GM19328 (cell line): ENCODE results near the gene SETD4.

Experiments
- ATAC-seq: cut with Tn5 transposase; IDR thresholded peaks from one replicate; pipeline ENCODE4 v1.9.1; 2021; ENCODE audit warnings: mild to moderate bottlenecking, moderate library complexity; ENCODE audit not compliant: unreplicated experiment

Gene SETD4

GRCh38 chr21:36048357-36048756 is 12.0 kb downstream of the SETD4 start:
- ATAC-seq, result no peak

- no peak for ATAC-seq
These were observed 13.2 kb downstream of the SETD4 start for GRCh38 chr21:36047139-36047538.

- no peak for ATAC-seq
These were observed 14.3 kb downstream of the SETD4 start for GRCh38 chr21:36045993-36046392.

GRCh38 chr21:36044056-36044455 is 16.3 kb downstream of the SETD4 start:
- no peak for ATAC-seq

- ATAC-seq, result no peak
These were observed 18.4 kb downstream of the SETD4 start for GRCh38 chr21:36041910-36042309.

- no peak for ATAC-seq
These were observed 19.9 kb downstream of the SETD4 start for GRCh38 chr21:36040389-36040788.

- no peak for ATAC-seq
These were observed 20.5 kb downstream of the SETD4 start for GRCh38 chr21:36039861-36040260.

GRCh38 chr21:36038701-36039497 is 21.4 kb downstream of the SETD4 start:
- no peak for ATAC-seq

GRCh38 chr21:36035381-36035791 is 24.9 kb downstream of the SETD4 start:
- no peak for ATAC-seq

- no peak for ATAC-seq
These were observed 26.0 kb downstream of the SETD4 start for GRCh38 chr21:36034211-36034913.

- ATAC-seq, result no peak
These were observed 27.5 kb downstream of the SETD4 start for GRCh38 chr21:36032647-36033406.

- no peak for ATAC-seq
These were observed 29.6 kb downstream of the SETD4 start for GRCh38 chr21:36030581-36031189.

GRCh38 chr21:36029309-36029708 is 31.0 kb downstream of the SETD4 start:
- no peak for ATAC-seq

- ATAC-seq, result no peak
These were observed 31.9 kb downstream of the SETD4 start for GRCh38 chr21:36028127-36029069.

GRCh38 chr21:36027347-36027746 is 33.0 kb downstream of the SETD4 start:
- ATAC-seq, result no peak

GRCh38 chr21:36024782-36025181 is 35.5 kb downstream of the SETD4 start:
- no peak for ATAC-seq

- no peak for ATAC-seq
These were observed 37.2 kb downstream of the SETD4 start for GRCh38 chr21:36023092-36023480.

GRCh38 chr21:36022427-36023091 is 37.8 kb downstream of the SETD4 start:
- ATAC-seq, result no peak

GRCh38 chr21:36021251-36021837 is 39.0 kb downstream of the SETD4 start:
- no peak for ATAC-seq
